Mesothelial cell of epicardium (in vitro differentiated cells): ENCODE measurements around the gene ANKRD40. TPM values are rescaled to one million over a fixed set of nuclear protein-coding genes. Genes with fewer than 3 reads are reported as not detected.
"Not testable (repeated sequence)": the region's sequence is repeated elsewhere in the genome, so short reads cannot be mapped to it uniquely, and the experiment has no call there.

Experiments used
- DNase-seq, 2 experiments: peaks; one replicate each; pipeline ENCODE4 v3.0.0; 2021; ENCODE audit warnings: low spot score in 2 of 2; ENCODE audit not compliant: unreplicated experiment in 2 of 2
- H3K27ac Mint-ChIP-seq: 2 replicates; pipeline ENCODE4 v1.8.0; 2021; ENCODE audit warnings: mixed read lengths
- H3K27me3 Mint-ChIP-seq: 2 replicates; pipeline ENCODE4 v1.8.0; 2021; ENCODE audit warnings: low read depth, mixed read lengths
- H3K36me3 Mint-ChIP-seq: 2 replicates; pipeline ENCODE4 v1.8.0; 2021; ENCODE audit warnings: mixed read lengths
- H3K4me1 Mint-ChIP-seq: 2 replicates; pipeline ENCODE4 v1.8.0; 2021; ENCODE audit warnings: mixed read lengths
- H3K4me3 Mint-ChIP-seq: 2 replicates; pipeline ENCODE4 v1.8.0; 2021; ENCODE audit warnings: mild to moderate bottlenecking, moderate library complexity, mixed read lengths
- H3K9me3 Mint-ChIP-seq: 2 replicates; pipeline ENCODE4 v1.8.0; 2021; ENCODE audit warnings: mixed read lengths
- total RNA-seq: library from RNA; stranded (reverse); gene quantifications from 3 replicates; pipeline ENCODE4 v1.2.1, GENCODE V29; 2021
- TF ChIP-seq, protein P1 (sequence below): fragments of 200-600 bp; sonication (generic); IDR thresholded peaks from one replicate; pipeline ENCODE4 v1.5.0; 2021; ENCODE audit warnings: antibody characterized with exemption; ENCODE audit not compliant: unreplicated experiment

The ANKRD40 gene
- total RNA-seq, 1 donor from 2014 or later, result 35.9 TPM

GRCh38 chr17:50682938-50683337, 24.8 kb downstream of the ANKRD40 start:
- no peaks in the 10 kb centered on the region for H3K27me3 Mint-ChIP-seq
- no peak overlapping the region for H3K4me3 Mint-ChIP-seq
- peaks cover 16% of the 10 kb centered on the region for H3K4me1 Mint-ChIP-seq
- no peaks in the 10 kb centered on the region for H3K9me3 Mint-ChIP-seq
- H3K27ac Mint-ChIP-seq, result no peak overlapping the region
- TF ChIP-seq, protein P1, sequence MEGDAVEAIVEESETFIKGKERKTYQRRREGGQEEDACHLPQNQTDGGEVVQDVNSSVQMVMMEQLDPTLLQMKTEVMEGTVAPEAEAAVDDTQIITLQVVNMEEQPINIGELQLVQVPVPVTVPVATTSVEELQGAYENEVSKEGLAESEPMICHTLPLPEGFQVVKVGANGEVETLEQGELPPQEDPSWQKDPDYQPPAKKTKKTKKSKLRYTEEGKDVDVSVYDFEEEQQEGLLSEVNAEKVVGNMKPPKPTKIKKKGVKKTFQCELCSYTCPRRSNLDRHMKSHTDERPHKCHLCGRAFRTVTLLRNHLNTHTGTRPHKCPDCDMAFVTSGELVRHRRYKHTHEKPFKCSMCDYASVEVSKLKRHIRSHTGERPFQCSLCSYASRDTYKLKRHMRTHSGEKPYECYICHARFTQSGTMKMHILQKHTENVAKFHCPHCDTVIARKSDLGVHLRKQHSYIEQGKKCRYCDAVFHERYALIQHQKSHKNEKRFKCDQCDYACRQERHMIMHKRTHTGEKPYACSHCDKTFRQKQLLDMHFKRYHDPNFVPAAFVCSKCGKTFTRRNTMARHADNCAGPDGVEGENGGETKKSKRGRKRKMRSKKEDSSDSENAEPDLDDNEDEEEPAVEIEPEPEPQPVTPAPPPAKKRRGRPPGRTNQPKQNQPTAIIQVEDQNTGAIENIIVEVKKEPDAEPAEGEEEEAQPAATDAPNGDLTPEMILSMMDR, result no peak
- H3K36me3 Mint-ChIP-seq, result no peaks in the 10 kb centered on the region
- DNase-seq, result no peak

- Mint-ChIP-seq H3K27ac (no peak overlapping the region), H3K36me3 (no peaks in the 10 kb centered on the region), H3K4me1 (peaks cover 16% of the 10 kb centered on the region), H3K9me3 (no peaks in the 10 kb centered on the region), H3K4me3 (no peak overlapping the region), H3K27me3 (no peaks in the 10 kb centered on the region)
- DNase-seq, result no peak
- TF ChIP-seq, protein P1, result no peak
Observed at GRCh38 chr17:50682441-50682840, 25.3 kb downstream of the ANKRD40 start.

- H3K4me3 Mint-ChIP-seq, result no peak overlapping the region
- H3K4me1 Mint-ChIP-seq, result peaks cover 11% of the 10 kb centered on the region
- DNase-seq, result peak in 1 of 2 experiments; percentile 60
- no peaks in the 10 kb centered on the region for H3K9me3 Mint-ChIP-seq
- H3K27ac Mint-ChIP-seq, result no peak overlapping the region
- H3K27me3 Mint-ChIP-seq, result no peaks in the 10 kb centered on the region
- TF ChIP-seq, protein P1, result peak; percentile 34
- H3K36me3 Mint-ChIP-seq, result no peaks in the 10 kb centered on the region
Observed at GRCh38 chr17:50681263-50682200, 26.2 kb downstream of the ANKRD40 start.

DNA sequence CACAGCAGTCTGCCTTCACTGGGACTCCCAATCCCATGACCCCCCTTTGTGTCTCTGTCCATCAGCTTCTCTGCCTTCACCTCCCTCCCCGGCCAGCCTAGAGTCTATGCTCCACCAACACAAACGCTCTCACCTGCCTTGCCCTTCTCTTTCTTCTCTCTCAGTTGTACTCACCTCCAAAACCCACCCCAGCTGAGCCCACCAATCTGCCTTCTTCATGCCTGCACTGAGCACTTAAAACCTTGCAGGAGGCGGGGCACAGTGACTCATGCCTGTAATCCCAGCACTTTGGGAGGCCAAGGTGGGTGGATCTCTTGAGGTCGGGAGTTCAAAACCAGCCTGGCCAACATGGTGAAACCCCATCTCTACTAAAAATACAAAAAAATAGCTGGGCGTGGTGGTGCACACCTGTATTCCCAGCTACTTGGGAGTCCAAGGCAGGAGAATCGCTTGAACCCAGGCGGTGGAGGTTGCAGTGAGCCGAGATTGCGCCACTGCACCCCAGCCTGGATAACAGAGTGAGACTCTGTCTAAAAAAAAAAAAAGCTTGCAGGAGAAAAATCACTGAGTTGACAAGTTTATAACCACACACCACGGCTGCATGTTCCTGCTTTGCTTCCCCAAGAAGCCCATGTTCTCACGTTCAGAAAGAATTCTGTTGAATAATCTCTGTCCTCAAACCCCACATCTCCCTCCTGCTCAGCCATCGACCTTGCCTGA, 27.0 kb downstream of the ANKRD40 start:
- H3K9me3 Mint-ChIP-seq, H3K27ac Mint-ChIP-seq, H3K27me3 Mint-ChIP-seq, H3K4me1 Mint-ChIP-seq, H3K36me3 Mint-ChIP-seq, H3K4me3 Mint-ChIP-seq, DNase-seq: not testable (repeated sequence)

- TF ChIP-seq, protein P1, result no peak
- no peaks in the 10 kb centered on the region for H3K36me3 Mint-ChIP-seq
- no peak overlapping the region for H3K27ac Mint-ChIP-seq
Observed at GRCh38 chr17:50680126-50680525, 27.6 kb downstream of the ANKRD40 start.

More at GRCh38 chr17:50680126-50680525, 27.6 kb downstream of the ANKRD40 start:
- H3K9me3 Mint-ChIP-seq, result no peaks in the 10 kb centered on the region
- DNase-seq, result no peak
- H3K27me3 Mint-ChIP-seq, result no peaks in the 10 kb centered on the region
- H3K4me3 Mint-ChIP-seq, result no peak overlapping the region
- H3K4me1 Mint-ChIP-seq, result peaks cover 7% of the 10 kb centered on the region
